Kidney (tissue), 14 donors: ENCODE data around the gene CUL3. TPM values are rescaled to one million over a fixed set of nuclear protein-coding genes. Genes with fewer than 3 reads are reported as not detected.

Experiments used
- DNase-seq, 5 donors: peaks; one replicate each; pipeline ENCODE4 v3.0.0-alpha.2; 2013 to 2020
- FAIRE-seq: peaks from 2 replicates; lab custom pipeline; 2012; peaks lifted over from hg19 to GRCh38; lab: Jason Lieb, UNC
- H3K27ac ChIP-seq, 2 donors: one replicate each; pipeline ENCODE4 v1.7.0; 2013; ENCODE audit warnings: low read depth in 2 of 2, low read length in 2 of 2, inconsistent platforms in 1 of 2
- H3K27me3 ChIP-seq: one replicate; pipeline ENCODE4 v1.7.1; 2013; ENCODE audit warnings: low read length, inconsistent platforms; ENCODE audit not compliant: control insufficient read depth, insufficient read depth
- H3K36me3 ChIP-seq, 3 donors: one replicate each; pipeline versions ENCODE4 v1.7.0 to v1.7.1; 2013; ENCODE audit warnings: low read length in 3 of 3, control low read depth in 1 of 3, inconsistent platforms in 1 of 3; ENCODE audit not compliant: insufficient read depth in 3 of 3, control insufficient read depth in 2 of 3
- H3K4me1 ChIP-seq, 3 donors: one replicate each; pipeline versions ENCODE4 v1.7.0 to v1.7.1; 2013; ENCODE audit warnings: low read length in 3 of 3, inconsistent platforms in 1 of 3, low read depth in 1 of 3; ENCODE audit not compliant: control insufficient read depth in 2 of 3, insufficient read depth in 2 of 3
- H3K4me3 ChIP-seq, 3 donors: one replicate each; pipeline versions ENCODE4 v1.7.0 to v1.8.1; 2013; ENCODE audit warnings: low read length in 3 of 3, control low read depth in 1 of 3, inconsistent platforms in 1 of 3
- H3K9ac ChIP-seq, 3 donors: one replicate each; pipeline versions ENCODE4 v1.7.0 to v1.7.1; 2013; ENCODE audit warnings: low read length in 3 of 3, control low read depth in 1 of 3, inconsistent platforms in 1 of 3
- H3K9me3 ChIP-seq, 3 donors: one replicate each; pipeline versions ENCODE4 v1.7.0 to v1.7.1; 2013; ENCODE audit warnings: low read length in 3 of 3, control low read depth in 1 of 3, inconsistent platforms in 1 of 3; ENCODE audit not compliant: control insufficient read depth in 2 of 3, insufficient read depth in 1 of 3
- CTCF ChIP-seq: IDR thresholded peaks from 3 replicates; pipeline ENCODE4 v1.5.1; 2012; ENCODE audit warnings: mild to moderate bottlenecking, moderate library complexity, borderline replicate concordance; ENCODE audit not compliant: insufficient read depth; ENCODE audit errors: extremely low read depth
- intact Hi-C: fragments of 100-400 bp; cut with DNase I; formaldehyde crosslinking; loops from one replicate; pipeline ENCODE4 v1.11.1; 2022
- polyA plus RNA-seq: library from polyadenylated mRNA; stranded (reverse); fragments of 350-450 nt; fragmentation: Illumina TruSeq; extraction: RNeasy Lipid Tissue Mini Kit (QIAGEN cat#74804); gene quantifications from one replicate; pipeline ENCODE4 v1.2.3, GENCODE V29; 2014; ENCODE audit warnings: low read depth, low replicate concordance; ENCODE audit not compliant: insufficient read depth
- total RNA-seq: library from RNA; stranded (reverse); fragmentation: NEBNext Ultra II Directional; extraction: Animal tissue kit (Norgen Biotek cat#: 25700); gene quantifications from one replicate; pipeline ENCODE4 v1.2.1, GENCODE V29; 2021
- donor health status: control.
- donor health status: control.
- donor health status: control.
- donor health status: control.
- donor health status: control.
- donor health status: DM: yes; HTN: yes; CAD: no.
- donor health status: Normal renal cell carcinoma (clear cell type).

Gene CUL3
- total and polyA plus RNA-seq, 2 donors from 2014 or later, result 78.5 to 81.2 TPM

GRCh38 chr2:224469374-224469964, 115.7 kb downstream of the CUL3 start:
- intact Hi-C loops, result no loop called here
- no peak for FAIRE-seq
- Histone ChIP-seq H3K4me1 (no peaks in the 10 kb centered on the region), H3K27me3 (no peaks in the 10 kb centered on the region), H3K9ac (no peak overlapping the region), H3K9me3 (no peaks in the 10 kb centered on the region), H3K4me3 (no peak overlapping the region), H3K36me3 (peaks cover 0 to 15% (median 3%) of the 10 kb centered on the region in 3 donors), H3K27ac (no peak overlapping the region)
- no peak for TF ChIP-seq CTCF
- DNase-seq, result peak in 2 of 5 donors; percentile 8 to 11

GRCh38 chr2:224466304-224466895, 118.8 kb downstream of the CUL3 start:
- Histone ChIP-seq H3K36me3 (no peaks in the 10 kb centered on the region), H3K27me3 (no peaks in the 10 kb centered on the region), H3K9me3 (no peaks in the 10 kb centered on the region), H3K27ac (no peak overlapping the region), H3K4me3 (no peak overlapping the region), H3K4me1 (no peaks in the 10 kb centered on the region), H3K9ac (no peak overlapping the region)
- intact Hi-C loops, result no loop called here
- DNase-seq (no peak), FAIRE-seq (no peak)
- no peak for TF ChIP-seq CTCF

- intact Hi-C loops, result no loop called here
- Histone ChIP-seq H3K27me3 (no peaks in the 10 kb centered on the region), H3K4me3 (no peak overlapping the region), H3K36me3 (no peaks in the 10 kb centered on the region), H3K9ac (no peak overlapping the region), H3K27ac (no peak overlapping the region), H3K9me3 (no peaks in the 10 kb centered on the region), H3K4me1 (no peaks in the 10 kb centered on the region)
- DNase-seq, result no peak
- FAIRE-seq, result no peak
- no peak for TF ChIP-seq CTCF
These were observed 123.8 kb downstream of the CUL3 start for GRCh38 chr2:224461391-224461790.
